BE2C (cell line): Measurements from ENCODE around the gene ANKRD6.

Experiments
- DNase-seq: peaks from one replicate; pipeline ENCODE4 v3.0.0-alpha.2; 2020
- H3K27me3 ChIP-seq: fragments of 250-450 bp; sonication (Bioruptor Pico); 2 replicates; pipeline ENCODE4 v1.5.1; 2020; ENCODE audit warnings: mild to moderate bottlenecking
- H3K36me3 ChIP-seq: fragments of 250-450 bp; sonication (Bioruptor Pico); 2 replicates; pipeline ENCODE4 v1.5.1; 2020; ENCODE audit warnings: mild to moderate bottlenecking
- H3K4me1 ChIP-seq: fragments of 250-450 bp; sonication (Bioruptor Pico); 2 replicates; pipeline ENCODE4 v1.5.1; 2020
- H3K4me3 ChIP-seq: 2 replicates; pipeline ENCODE4 v1.5.1; 2011; ENCODE audit warnings: low read depth, low read length
- H3K9me3 ChIP-seq: fragments of 250-450 bp; sonication (Bioruptor Pico); 2 replicates; pipeline ENCODE4 v1.5.1; 2020
- CTCF ChIP-seq: IDR thresholded peaks from 2 replicates; pipeline ENCODE4 v1.5.1; 2012; ENCODE audit warnings: mild to moderate bottlenecking, low read depth, low read length

The ANKRD6 gene

GRCh38 chr6:89539779-89540178, 106.8 kb downstream of the ANKRD6 start:
- no peak for TF ChIP-seq CTCF
- DNase-seq, result no peak
- no peaks in the 10 kb centered on the region for H3K4me1 ChIP-seq
- no peaks in the 10 kb centered on the region for H3K36me3 ChIP-seq
- no peaks in the 10 kb centered on the region for H3K27me3 ChIP-seq
- no peaks in the 10 kb centered on the region for H3K9me3 ChIP-seq
- no peak overlapping the region for H3K4me3 ChIP-seq

DNA sequence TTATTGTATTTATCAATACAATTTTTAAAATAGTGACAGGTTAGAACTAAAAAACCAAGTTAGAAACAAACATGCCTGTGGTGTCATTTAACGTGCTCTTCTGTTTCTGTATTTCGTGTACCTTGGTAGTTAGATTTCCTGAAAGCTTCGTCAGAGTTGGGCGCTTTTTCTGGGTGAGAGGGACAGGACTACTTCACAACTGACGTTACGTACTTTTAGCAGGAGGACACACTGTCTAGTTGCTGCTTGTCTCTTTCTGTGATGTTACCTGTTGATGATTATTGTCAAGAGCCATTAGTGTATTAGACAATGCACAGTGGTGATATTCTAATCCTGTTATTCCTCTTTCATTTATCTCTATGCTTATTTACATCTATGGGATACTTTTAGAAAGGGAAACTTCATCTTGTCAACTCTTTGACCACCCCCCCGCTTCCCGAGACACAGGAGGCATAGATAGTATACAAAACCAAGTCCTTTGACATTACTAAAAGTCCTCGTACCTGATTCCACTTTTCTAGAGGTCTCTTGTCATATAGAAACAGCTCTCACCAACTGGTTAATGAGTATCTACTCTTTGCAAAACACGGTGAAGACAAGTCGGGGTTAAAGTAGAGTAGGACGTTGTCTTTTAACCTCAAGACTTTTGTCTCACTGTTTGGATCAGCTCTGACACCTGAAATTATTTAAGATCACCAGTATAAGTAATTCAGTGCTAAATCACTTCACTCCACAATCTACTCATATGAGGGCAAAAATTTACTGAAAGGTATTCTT, 109.3 kb downstream of the ANKRD6 start:
- TF ChIP-seq CTCF, result no peak

DNA sequence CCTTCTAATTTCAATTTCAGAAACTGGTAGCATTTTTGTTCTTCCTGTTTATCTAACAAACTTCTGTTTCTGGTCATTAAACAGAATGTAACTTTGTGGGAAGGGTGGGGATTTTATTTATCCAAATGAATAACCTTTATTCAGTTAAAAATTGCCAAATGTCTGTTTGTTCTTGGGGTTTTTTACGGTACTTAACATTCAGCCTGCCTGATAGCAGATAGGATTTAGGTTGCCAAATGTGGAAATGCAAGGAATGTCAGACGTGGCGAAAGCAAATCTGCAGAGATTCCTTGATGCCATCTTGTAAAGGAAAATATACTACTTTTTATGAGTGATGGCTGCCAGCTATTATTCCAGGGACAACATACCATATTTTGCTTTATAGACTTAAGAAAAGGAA, 109.9 kb downstream of the ANKRD6 start:
- H3K36me3 ChIP-seq, result no peaks in the 10 kb centered on the region
- no peak for TF ChIP-seq CTCF
- H3K4me1 ChIP-seq, result no peaks in the 10 kb centered on the region
- H3K9me3 ChIP-seq, result no peaks in the 10 kb centered on the region
- DNase-seq, result no peak
- H3K4me3 ChIP-seq, result no peak overlapping the region
- no peaks in the 10 kb centered on the region for H3K27me3 ChIP-seq

More for the DNA sequence above, 109.3 kb downstream of the ANKRD6 start:
- Histone ChIP-seq H3K4me1 (no peaks in the 10 kb centered on the region), H3K4me3 (no peak overlapping the region), H3K9me3 (no peaks in the 10 kb centered on the region), H3K27me3 (no peaks in the 10 kb centered on the region), H3K36me3 (no peaks in the 10 kb centered on the region)
- DNase-seq, result no peak

- Histone ChIP-seq H3K4me1 (no peaks in the 10 kb centered on the region), H3K4me3 (no peak overlapping the region), H3K9me3 (no peaks in the 10 kb centered on the region), H3K27me3 (no peaks in the 10 kb centered on the region), H3K36me3 (no peaks in the 10 kb centered on the region)
- no peak for DNase-seq
- no peak for TF ChIP-seq CTCF
Measured at GRCh38 chr6:89547281-89547680, 114.3 kb downstream of the ANKRD6 start.

GRCh38 chr6:89553431-89553830, 120.5 kb downstream of the ANKRD6 start:
- Histone ChIP-seq H3K27me3 (no peaks in the 10 kb centered on the region), H3K4me1 (no peaks in the 10 kb centered on the region), H3K4me3 (no peak overlapping the region), H3K36me3 (no peaks in the 10 kb centered on the region), H3K9me3 (no peaks in the 10 kb centered on the region)
- DNase-seq, result no peak
- TF ChIP-seq CTCF, result no peak

DNA sequence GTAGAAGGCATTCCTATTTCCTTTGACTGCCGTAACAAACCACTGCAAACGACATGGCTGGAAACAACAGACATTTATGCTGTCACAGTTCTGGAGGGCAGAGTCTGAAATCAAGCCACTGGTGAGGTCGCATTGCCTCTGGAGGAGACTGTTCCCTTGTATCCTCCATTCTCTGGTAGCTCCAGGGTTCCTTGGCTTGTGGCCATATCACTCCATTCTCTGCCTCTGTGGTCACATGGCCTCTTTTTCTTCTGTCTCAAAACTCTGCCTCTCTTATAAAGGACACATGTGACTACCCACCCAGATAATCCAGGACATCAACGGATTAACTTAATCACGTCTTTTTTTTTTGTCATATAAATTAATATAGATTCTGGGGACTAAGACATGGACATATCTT, 121.2 kb downstream of the ANKRD6 start:
- H3K4me1 ChIP-seq, result no peaks in the 10 kb centered on the region
- H3K27me3 ChIP-seq, result no peaks in the 10 kb centered on the region
- no peak for TF ChIP-seq CTCF
- DNase-seq, result no peak
- no peaks in the 10 kb centered on the region for H3K9me3 ChIP-seq
- no peaks in the 10 kb centered on the region for H3K36me3 ChIP-seq
- H3K4me3 ChIP-seq, result no peak overlapping the region
